Neural cell (in vitro differentiated cells): ENCODE results near the gene TMEM175. TPM values are rescaled to one million over a fixed set of nuclear protein-coding genes. Genes with fewer than 3 reads are reported as not detected.

Source experiments
- H2AFZ ChIP-seq: fragments of 200-600, 300-800 bp; sonication (generic), shearing (Covaris generic); 2 replicates; pipeline ENCODE4 v1.6.0; 2014; ENCODE audit warnings: low read depth, mild to moderate bottlenecking, antibody characterized with exemption, low read length, moderate library complexity
- H3F3A ChIP-seq: fragments of 200-600 bp; shearing (Covaris generic); 2 replicates; pipeline ENCODE4 v1.6.1; 2016; ENCODE audit warnings: mild to moderate bottlenecking, moderate library complexity, mixed read lengths, antibody characterized with exemption, low read length; ENCODE audit not compliant: insufficient read depth, poor library complexity, severe bottlenecking
- H3K27ac ChIP-seq: fragments of 200-600, 300-800 bp; sonication (generic), shearing (Covaris generic); 2 replicates; pipeline ENCODE4 v1.5.1; 2014; ENCODE audit warnings: mild to moderate bottlenecking, low read length, moderate library complexity
- H3K27me3 ChIP-seq: fragments of 300-800, 200-600 bp; sonication (generic), shearing (Covaris generic); 2 replicates; pipeline ENCODE4 v1.6.0; 2014; ENCODE audit warnings: mild to moderate bottlenecking, low read depth, low read length, moderate library complexity; ENCODE audit not compliant: insufficient read depth
- H3K36me3 ChIP-seq: fragments of 300-800, 200-600 bp; sonication (generic), shearing (Covaris generic); 2 replicates; pipeline ENCODE4 v1.5.1; 2014; ENCODE audit warnings: mild to moderate bottlenecking, antibody characterized with exemption, low read length, moderate library complexity; ENCODE audit not compliant: insufficient read depth
- H3K4me2 ChIP-seq: fragments of 300-800, 200-600 bp; sonication (generic), shearing (Covaris generic); 2 replicates; pipeline ENCODE4 v1.6.0; 2014; ENCODE audit warnings: mild to moderate bottlenecking, low read length
- H3K4me3 ChIP-seq: fragments of 300-800, 200-600 bp; sonication (generic), shearing (Covaris generic); 2 replicates; pipeline ENCODE4 v1.5.1; 2014; ENCODE audit warnings: mild to moderate bottlenecking, low read length, moderate library complexity
- H3K79me2 ChIP-seq: fragments of 200-600 bp; shearing (Covaris generic); replicated peaks from 2 replicates; pipeline ENCODE4 v1.6.0; 2014; ENCODE audit warnings: mild to moderate bottlenecking, low read length, moderate library complexity; ENCODE audit not compliant: insufficient read depth
- H3K9ac ChIP-seq: fragments of 300-800, 200-600 bp; sonication (generic), shearing (Covaris generic); 2 replicates; pipeline ENCODE4 v1.6.1; 2016; ENCODE audit warnings: mild to moderate bottlenecking, low read length, mixed read lengths
- H3K9me2 ChIP-seq: fragments of 200-600 bp; shearing (Covaris generic); 2 replicates; pipeline ENCODE4 v1.6.1; 2016; ENCODE audit warnings: mild to moderate bottlenecking, low read length, mixed read lengths; ENCODE audit not compliant: insufficient read depth
- H3K9me3 ChIP-seq: fragments of 200-600, 300-800 bp; sonication (generic), shearing (Covaris generic); 2 replicates; pipeline ENCODE4 v1.6.1; 2016; ENCODE audit warnings: mild to moderate bottlenecking, mixed run types, low read length, moderate library complexity, mixed read lengths
- H4K20me1 ChIP-seq: fragments of 200-600 bp; shearing (Covaris generic); 2 replicates; pipeline ENCODE4 v1.6.1; 2016; ENCODE audit warnings: mild to moderate bottlenecking, mixed run types; ENCODE audit not compliant: insufficient read depth
- CTCF ChIP-seq: fragments of 450-650 bp; IDR thresholded peaks from 2 replicates; pipeline ENCODE4 v1.5.1; 2014; ENCODE audit warnings: antibody characterized with exemption, mild to moderate bottlenecking, moderate library complexity; ENCODE audit not compliant: poor library complexity, severe bottlenecking
- EP300 ChIP-seq: fragments of 450-650 bp; conservative IDR thresholded peaks from 2 replicates; pipeline ENCODE4 v1.6.1; 2014; ENCODE audit warnings: antibody characterized with exemption, mild to moderate bottlenecking, moderate library complexity; ENCODE audit not compliant: poor library complexity, severe bottlenecking
- EZH2 ChIP-seq: fragments of 200-600, 300-800 bp; shearing (Covaris generic), sonication (generic); IDR thresholded peaks from 2 replicates; pipeline ENCODE4 v1.6.1; 2014; ENCODE audit warnings: antibody characterized with exemption, low read length, borderline replicate concordance, mild to moderate bottlenecking; ENCODE audit not compliant: insufficient read depth, poor library complexity, severe bottlenecking
- MXI1 ChIP-seq: fragments of 450-650 bp; conservative IDR thresholded peaks from 2 replicates; pipeline ENCODE4 v1.6.1; 2014; ENCODE audit warnings: antibody characterized with exemption, mild to moderate bottlenecking; ENCODE audit not compliant: poor library complexity, severe bottlenecking
- POLR2AphosphoS5 ChIP-seq: IDR thresholded peaks from 2 replicates; pipeline ENCODE4 v1.6.1; 2012
- RAD21 ChIP-seq: fragments of 450-650 bp; conservative IDR thresholded peaks from 2 replicates; pipeline ENCODE4 v1.6.1; 2014; ENCODE audit warnings: antibody characterized with exemption, mild to moderate bottlenecking, moderate library complexity
- REST ChIP-seq: IDR thresholded peaks from 2 replicates; pipeline ENCODE4 v1.6.1; 2012; ENCODE audit warnings: borderline replicate concordance
- SMC3 ChIP-seq: fragments of 450-650 bp; conservative IDR thresholded peaks from 2 replicates; pipeline ENCODE4 v1.6.1; 2014; ENCODE audit warnings: antibody characterized with exemption, mild to moderate bottlenecking, moderate library complexity; ENCODE audit not compliant: poor library complexity
- TAF1 ChIP-seq: IDR thresholded peaks from 2 replicates; pipeline ENCODE4 v1.6.1; 2012; ENCODE audit warnings: low read depth
- polyA plus RNA-seq: library from polyadenylated mRNA; depleted of rRNA; stranded (reverse); fragments of >200 nt; gene quantifications from 2 replicates; pipeline ENCODE4 v1.2.3, GENCODE V29; 2014

TMEM175 gene
- polyA plus RNA-seq, 1 donor from 2014 or later = 36.9 TPM

- Histone ChIP-seq H3K9ac (no peak overlapping the region), H3K4me3 (no peak overlapping the region), H3K27ac (no peak overlapping the region), H3K27me3 (no peaks in the 10 kb centered on the region), H4K20me1 (no peaks in the 10 kb centered on the region), H3K4me2 (no peak overlapping the region), H3K79me2 (no peaks in the 10 kb centered on the region), H2AFZ (no peak overlapping the region), H3K9me2 (no peaks in the 10 kb centered on the region), H3K36me3 (no peaks in the 10 kb centered on the region), H3F3A (no peaks in the 10 kb centered on the region), H3K9me3 (no peaks in the 10 kb centered on the region)
- TF ChIP-seq REST (no peak), CTCF (no peak), TAF1 (no peak), EP300 (no peak), MXI1 (no peak), EZH2 (no peak), POLR2AphosphoS5 (no peak), SMC3 (no peak), RAD21 (no peak)
Observed at GRCh38 chr4:886244-886643, 46.0 kb upstream of the TMEM175 start.

GRCh38 chr4:887034-887763 is 45.1 kb upstream of the TMEM175 start:
- Histone ChIP-seq H3K9me3 (no peaks in the 10 kb centered on the region), H3K9ac (no peak overlapping the region), H3K79me2 (no peaks in the 10 kb centered on the region), H3K9me2 (no peaks in the 10 kb centered on the region), H3K4me2 (no peak overlapping the region), H3K4me3 (no peak overlapping the region), H2AFZ (no peak overlapping the region), H4K20me1 (no peaks in the 10 kb centered on the region), H3F3A (no peaks in the 10 kb centered on the region), H3K27me3 (no peaks in the 10 kb centered on the region), H3K27ac (no peak overlapping the region), H3K36me3 (no peaks in the 10 kb centered on the region)
- no peak for TF ChIP-seq EP300
- TF ChIP-seq SMC3 = no peak
- TF ChIP-seq MXI1 = no peak
- no peak for TF ChIP-seq TAF1
- TF ChIP-seq REST = no peak
- TF ChIP-seq CTCF = no peak
